ENCODE results near the gene TASOR. TPM values are rescaled to one million over a fixed set of nuclear protein-coding genes. Genes with fewer than 3 reads are reported as not detected.

The TASOR gene
- total RNA-seq, 1 experiment from 2014 or later: 37.2 TPM

DNA sequence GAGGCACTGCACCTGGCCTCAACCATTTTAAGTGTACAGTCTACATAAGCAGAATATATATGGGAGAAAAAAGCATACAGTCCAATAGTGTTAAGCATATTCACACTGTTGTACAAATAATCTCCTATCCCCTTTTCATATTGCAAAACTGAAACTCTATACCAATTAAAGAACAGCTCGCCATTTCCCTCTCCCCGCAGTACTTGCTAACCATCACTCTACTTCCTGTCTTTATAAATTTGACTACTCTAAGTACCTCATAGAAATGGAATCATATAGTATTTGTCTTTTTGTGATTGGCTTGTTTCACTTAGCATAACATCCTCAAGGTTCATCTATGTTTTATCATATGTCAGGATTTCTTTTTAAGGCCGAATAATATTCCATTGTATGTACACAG, 21.6 kb upstream of the TASOR start:
- no peak overlapping the region for H3K18ac ChIP-seq (ENCODE audit: insufficient read length, low read depth, low read length)
- no peak overlapping the region for H3K56ac ChIP-seq (ENCODE audit: insufficient read length, low read depth, low read length)
- Mint-ChIP-seq H3K27ac (no peak overlapping the region), H3K4me1 (peaks cover 8% of the 10 kb centered on the region in 2 experiments), H3K9me3 (no peaks in the 10 kb centered on the region), H3K27me3 (ENCODE audit: low read depth) (no peaks in the 10 kb centered on the region), H3K36me3 (ENCODE audit: insufficient read depth in 1 of 3, low read depth in 3 of 3) (no peaks in the 10 kb centered on the region), H3K4me3 (no peak overlapping the region)
- no peak overlapping the region for H2BK20ac ChIP-seq (ENCODE audit: low read depth, low read length, poor library complexity, severe bottlenecking)
- no peak overlapping the region for H2AK5ac ChIP-seq (ENCODE audit: insufficient read length, low read length)
- no peak overlapping the region for H2BK5ac ChIP-seq (ENCODE audit: insufficient read length, low read length)
- no peak overlapping the region for H2AFZ ChIP-seq (ENCODE audit: low read length)
- no peak overlapping the region for H4K8ac ChIP-seq (replicated peaks; ENCODE audit: insufficient read length, low read depth, low read length)
- H3K27ac ChIP-seq (ENCODE audit: insufficient read length, low read depth, low read length): no peak overlapping the region
- no peaks in the 10 kb centered on the region for H3K79me2 ChIP-seq (ENCODE audit: insufficient read depth, low read length)
- H4K91ac ChIP-seq (ENCODE audit: insufficient read length, low read depth, low read length): no peak overlapping the region
- no peak overlapping the region for H3T11ph ChIP-seq (ENCODE audit: low read length)
- no peak overlapping the region for H3K4me2 ChIP-seq (ENCODE audit: insufficient read depth, insufficient read length, low read length)
- H3K9me3 ChIP-seq (ENCODE audit: control insufficient read depth, low read depth, low read length): no peaks in the 10 kb centered on the region
- H2BK12ac ChIP-seq (ENCODE audit: insufficient read length, low read depth, low read length): no peak overlapping the region
- H3K4me1 ChIP-seq (ENCODE audit: insufficient read depth, low read length): no peaks in the 10 kb centered on the region
- TF ChIP-seq, protein P1, sequence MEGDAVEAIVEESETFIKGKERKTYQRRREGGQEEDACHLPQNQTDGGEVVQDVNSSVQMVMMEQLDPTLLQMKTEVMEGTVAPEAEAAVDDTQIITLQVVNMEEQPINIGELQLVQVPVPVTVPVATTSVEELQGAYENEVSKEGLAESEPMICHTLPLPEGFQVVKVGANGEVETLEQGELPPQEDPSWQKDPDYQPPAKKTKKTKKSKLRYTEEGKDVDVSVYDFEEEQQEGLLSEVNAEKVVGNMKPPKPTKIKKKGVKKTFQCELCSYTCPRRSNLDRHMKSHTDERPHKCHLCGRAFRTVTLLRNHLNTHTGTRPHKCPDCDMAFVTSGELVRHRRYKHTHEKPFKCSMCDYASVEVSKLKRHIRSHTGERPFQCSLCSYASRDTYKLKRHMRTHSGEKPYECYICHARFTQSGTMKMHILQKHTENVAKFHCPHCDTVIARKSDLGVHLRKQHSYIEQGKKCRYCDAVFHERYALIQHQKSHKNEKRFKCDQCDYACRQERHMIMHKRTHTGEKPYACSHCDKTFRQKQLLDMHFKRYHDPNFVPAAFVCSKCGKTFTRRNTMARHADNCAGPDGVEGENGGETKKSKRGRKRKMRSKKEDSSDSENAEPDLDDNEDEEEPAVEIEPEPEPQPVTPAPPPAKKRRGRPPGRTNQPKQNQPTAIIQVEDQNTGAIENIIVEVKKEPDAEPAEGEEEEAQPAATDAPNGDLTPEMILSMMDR (conservative IDR thresholded peaks at IDR 0.05): no peak
- H3K4ac ChIP-seq (ENCODE audit: low read depth, low read length): no peak overlapping the region
- no peak overlapping the region for H3K14ac ChIP-seq (ENCODE audit: insufficient read depth, low read length)
- no peaks in the 10 kb centered on the region for H3K27me3 ChIP-seq (ENCODE audit: insufficient read depth, low read length)
- WGBS (ENCODE audit: extremely low coverage, insufficient read length, low lambda C conversion rate): no CpG with 5 or more reads among the region's 3 CpGs
- no peak overlapping the region for H3K23ac ChIP-seq (ENCODE audit: insufficient read length, low read depth, low read length)
- no peak for DNase-seq
- no peak overlapping the region for H3K9ac ChIP-seq (ENCODE audit: extremely low read depth, insufficient read length, low read length)
- H4K5ac ChIP-seq (ENCODE audit: insufficient read length, low read depth, low read length): no peak overlapping the region
- H4K20me1 ChIP-seq (ENCODE audit: control insufficient read depth, insufficient read depth, insufficient read length): no peaks in the 10 kb centered on the region
- H2BK15ac ChIP-seq (ENCODE audit: low read depth, low read length): no peak overlapping the region
- H3K79me1 ChIP-seq (ENCODE audit: insufficient read depth, low read depth, low read length, poor library complexity, severe bottlenecking): no peaks in the 10 kb centered on the region
- H3K23me2 ChIP-seq (ENCODE audit: insufficient read length, low read depth, low read length, poor library complexity, severe bottlenecking): no peaks in the 10 kb centered on the region
- H2BK120ac ChIP-seq (ENCODE audit: low read depth, low read length, poor library complexity, severe bottlenecking): no peak overlapping the region

Measured in H9 (cell line).